IPS-18a (cell line): ENCODE data around the gene CDC42EP3.

Source experiments
- H3K27ac ChIP-seq: one replicate; pipeline ENCODE4 v1.5.1; 2013; ENCODE audit warnings: low read length
- H3K27me3 ChIP-seq: one replicate; pipeline ENCODE4 v1.6.1; 2013; ENCODE audit warnings: mild to moderate bottlenecking, low read length; ENCODE audit not compliant: control insufficient read depth, insufficient read depth
- H3K36me3 ChIP-seq: one replicate; pipeline ENCODE4 v1.6.1; 2013; ENCODE audit warnings: low read depth, low read length; ENCODE audit not compliant: control insufficient read depth
- H3K4me1 ChIP-seq: one replicate; pipeline ENCODE4 v1.6.1; 2013; ENCODE audit warnings: low read depth, low read length; ENCODE audit not compliant: control insufficient read depth
- H3K4me3 ChIP-seq: one replicate; pipeline ENCODE4 v1.5.1; 2013; ENCODE audit warnings: low read length
- H3K9ac ChIP-seq: one replicate; pipeline ENCODE4 v1.6.1; 2013; ENCODE audit warnings: mild to moderate bottlenecking, low read length, moderate library complexity
- H3K9me3 ChIP-seq: one replicate; pipeline ENCODE4 v1.6.1; 2013; ENCODE audit warnings: low read depth, low read length; ENCODE audit not compliant: control insufficient read depth

CDC42EP3 gene

GRCh38 chr2:37633234-37633633 lies 38.2 kb downstream of the CDC42EP3 start:
- no peaks in the 10 kb centered on the region for H3K36me3 ChIP-seq
- H3K27ac ChIP-seq = no peak overlapping the region
- H3K9me3 ChIP-seq = no peaks in the 10 kb centered on the region
- no peak overlapping the region for H3K4me3 ChIP-seq
- H3K4me1 ChIP-seq = peaks cover 3% of the 10 kb centered on the region
- H3K27me3 ChIP-seq = no peaks in the 10 kb centered on the region
- H3K9ac ChIP-seq = no peak overlapping the region

GRCh38 chr2:37632310-37632709 lies 39.1 kb downstream of the CDC42EP3 start:
- Histone ChIP-seq H3K27me3 (no peaks in the 10 kb centered on the region), H3K9ac (no peak overlapping the region), H3K4me3 (no peak overlapping the region), H3K27ac (no peak overlapping the region), H3K36me3 (no peaks in the 10 kb centered on the region), H3K9me3 (no peaks in the 10 kb centered on the region), H3K4me1 (peaks cover 3% of the 10 kb centered on the region)

GRCh38 chr2:37631698-37632097 lies 39.7 kb downstream of the CDC42EP3 start:
- Histone ChIP-seq H3K27me3 (no peaks in the 10 kb centered on the region), H3K9ac (no peak overlapping the region), H3K4me3 (no peak overlapping the region), H3K27ac (no peak overlapping the region), H3K9me3 (no peaks in the 10 kb centered on the region), H3K36me3 (no peaks in the 10 kb centered on the region), H3K4me1 (peaks cover under 1% of the 10 kb centered on the region)

GRCh38 chr2:37631292-37631691 lies 40.1 kb downstream of the CDC42EP3 start:
- H3K36me3 ChIP-seq = no peaks in the 10 kb centered on the region
- H3K4me1 ChIP-seq = no peaks in the 10 kb centered on the region
- no peaks in the 10 kb centered on the region for H3K27me3 ChIP-seq
- H3K9me3 ChIP-seq = no peaks in the 10 kb centered on the region
- H3K9ac ChIP-seq = no peak overlapping the region
- no peak overlapping the region for H3K4me3 ChIP-seq
- no peak overlapping the region for H3K27ac ChIP-seq

- H3K36me3 ChIP-seq = no peaks in the 10 kb centered on the region
- no peaks in the 10 kb centered on the region for H3K4me1 ChIP-seq
- H3K4me3 ChIP-seq = no peak overlapping the region
- no peaks in the 10 kb centered on the region for H3K27me3 ChIP-seq
- no peak overlapping the region for H3K9ac ChIP-seq
- H3K27ac ChIP-seq = no peak overlapping the region
- H3K9me3 ChIP-seq = no peaks in the 10 kb centered on the region
Measured at GRCh38 chr2:37630776-37631175, 40.7 kb downstream of the CDC42EP3 start.

GRCh38 chr2:37630301-37630700 lies 41.1 kb downstream of the CDC42EP3 start:
- no peaks in the 10 kb centered on the region for H3K4me1 ChIP-seq
- no peaks in the 10 kb centered on the region for H3K36me3 ChIP-seq
- no peaks in the 10 kb centered on the region for H3K9me3 ChIP-seq
- H3K27ac ChIP-seq = no peak overlapping the region
- H3K9ac ChIP-seq = no peak overlapping the region
- no peaks in the 10 kb centered on the region for H3K27me3 ChIP-seq
- H3K4me3 ChIP-seq = no peak overlapping the region

- H3K4me1 ChIP-seq = no peaks in the 10 kb centered on the region
- H3K9ac ChIP-seq = no peak overlapping the region
- H3K27me3 ChIP-seq = no peaks in the 10 kb centered on the region
- no peaks in the 10 kb centered on the region for H3K36me3 ChIP-seq
- H3K27ac ChIP-seq = no peak overlapping the region
- no peaks in the 10 kb centered on the region for H3K9me3 ChIP-seq
- H3K4me3 ChIP-seq = no peak overlapping the region
Measured at GRCh38 chr2:37629529-37629928, 41.9 kb downstream of the CDC42EP3 start.

- H3K4me3 ChIP-seq = no peak overlapping the region
- no peak overlapping the region for H3K9ac ChIP-seq
- no peaks in the 10 kb centered on the region for H3K27me3 ChIP-seq
- H3K27ac ChIP-seq = no peak overlapping the region
- no peaks in the 10 kb centered on the region for H3K4me1 ChIP-seq
- no peaks in the 10 kb centered on the region for H3K9me3 ChIP-seq
- no peaks in the 10 kb centered on the region for H3K36me3 ChIP-seq
Measured at GRCh38 chr2:37627710-37628109, 43.7 kb downstream of the CDC42EP3 start.

- no peak overlapping the region for H3K4me3 ChIP-seq
- no peaks in the 10 kb centered on the region for H3K9me3 ChIP-seq
- no peak overlapping the region for H3K27ac ChIP-seq
- no peak overlapping the region for H3K9ac ChIP-seq
- no peaks in the 10 kb centered on the region for H3K36me3 ChIP-seq
- H3K4me1 ChIP-seq = no peaks in the 10 kb centered on the region
- H3K27me3 ChIP-seq = no peaks in the 10 kb centered on the region
Measured at GRCh38 chr2:37625796-37626571, 45.5 kb downstream of the CDC42EP3 start.

- Histone ChIP-seq H3K27ac (no peak overlapping the region), H3K4me3 (no peak overlapping the region), H3K27me3 (no peaks in the 10 kb centered on the region), H3K9ac (no peak overlapping the region), H3K9me3 (no peaks in the 10 kb centered on the region), H3K36me3 (no peaks in the 10 kb centered on the region), H3K4me1 (no peaks in the 10 kb centered on the region)
Measured at GRCh38 chr2:37625156-37625555, 46.3 kb downstream of the CDC42EP3 start.

GRCh38 chr2:37623971-37624900 lies 47.2 kb downstream of the CDC42EP3 start:
- Histone ChIP-seq H3K27me3 (no peaks in the 10 kb centered on the region), H3K4me1 (no peaks in the 10 kb centered on the region), H3K4me3 (no peak overlapping the region), H3K9ac (no peak overlapping the region), H3K27ac (no peak overlapping the region), H3K9me3 (no peaks in the 10 kb centered on the region), H3K36me3 (no peaks in the 10 kb centered on the region)
